Measurements from ENCODE around the gene SCAPER. TPM values are rescaled to one million over a fixed set of nuclear protein-coding genes. Genes with fewer than 3 reads are reported as not detected.

Gene SCAPER
- total RNA-seq, 1 experiment from 2014 or later: 10.3 TPM

GRCh38 chr15:76932135-76932966 lies 27.2 kb upstream of the SCAPER start:
- Mint-ChIP-seq H3K27me3 (ENCODE audit: low read depth) (no peaks in the 10 kb centered on the region), H3K36me3 (peaks cover 39% of the 10 kb centered on the region), H3K4me1 (peaks cover 21% of the 10 kb centered on the region), H3K4me3 (peak overlapping the region; percentile 88), H3K9me3 (no peaks in the 10 kb centered on the region), H3K27ac (peak overlapping the region; percentile 69)
- POLR2A ChIA-PET: interaction anchor here (0.8 to 1.7 kb wide), 3 partner anchors 8 to 27 kb away, joined by 3 to 8 read pairs (median 6); partner anchors contain the start of gene SCAPER
- no peak for ATAC-seq
- DNase-seq (ENCODE audit: low spot score): no peak
- TF ChIP-seq, protein P1, sequence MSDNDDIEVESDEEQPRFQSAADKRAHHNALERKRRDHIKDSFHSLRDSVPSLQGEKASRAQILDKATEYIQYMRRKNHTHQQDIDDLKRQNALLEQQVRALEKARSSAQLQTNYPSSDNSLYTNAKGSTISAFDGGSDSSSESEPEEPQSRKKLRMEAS (CRISPR knock-in tag; IDR thresholded peaks at IDR 0.05): 0 out of 2 replicates have a peak, but pooled peaks have one; percentile 37
- no peak for TF ChIP-seq NFYB (CRISPR knock-in tag; conservative IDR thresholded peaks at IDR 0.05; ENCODE audit: low read depth)
- CTCF ChIA-PET: interaction anchor here (1.0 to 1.2 kb wide), 2 partner anchors 9 to 27 kb away, joined by 3 to 5 read pairs; no protein-coding TSS in a partner anchor

GRCh38 chr15:76931397-76932134 lies 26.4 kb upstream of the SCAPER start, which contains the start of gene RCN2:
Gene RCN2 (plus strand): TSS chr15:76931749. CDS start chr15:76931842, 93 bp downstream.
- CTCF ChIA-PET: interaction anchor here (0.6 to 1.2 kb wide), 3 partner anchors 10 to 59 kb away, joined by 3 to 5 read pairs (median 3); no protein-coding TSS in a partner anchor
- peaks cover 21% of the 10 kb centered on the region for H3K4me1 Mint-ChIP-seq
- peaks cover 33% of the 10 kb centered on the region for H3K36me3 Mint-ChIP-seq
- DNase-seq (ENCODE audit: low spot score) (peak; percentile 94), ATAC-seq (peak; percentile 99)
- no peaks in the 10 kb centered on the region for H3K27me3 Mint-ChIP-seq (ENCODE audit: low read depth)
- POLR2A ChIA-PET: interaction anchor here (0.8 to 1.7 kb wide), 4 partner anchors 9 to 26 kb away, joined by 3 to 8 read pairs (median 4); partner anchors contain the start of gene SCAPER
- peak within 1 kb of the TSS; percentile 88 for H3K4me3 Mint-ChIP-seq
- peak within 1 kb of the TSS; percentile 86 for H3K27ac Mint-ChIP-seq
- H3K9me3 Mint-ChIP-seq: no peaks in the 10 kb centered on the region
- TF ChIP-seq ATF2 (CRISPR knock-in tag; IDR thresholded peaks at IDR 0.05; ENCODE audit: borderline replicate concordance, low read depth) (no peak), ATF6 (CRISPR knock-in tag; IDR thresholded peaks at IDR 0.05) (no peak), ZNF263 (CRISPR knock-in tag; IDR thresholded peaks at IDR 0.05; ENCODE audit: low read depth) (0 out of 2 replicates have a peak, but pooled peaks have one; percentile 13), PRRX2 (CRISPR knock-in tag; IDR thresholded peaks at IDR 0.05) (no peak), ZNF317 (CRISPR knock-in tag; IDR thresholded peaks at IDR 0.05; ENCODE audit: borderline replicate concordance, low read depth) (no peak), PRDM15 (CRISPR knock-in tag; IDR thresholded peaks at IDR 0.05) (no peak), NFATC4 (CRISPR knock-in tag; IDR thresholded peaks at IDR 0.05) (no peak), NR3C1 (CRISPR knock-in tag; conservative IDR thresholded peaks at IDR 0.05; ENCODE audit: low read depth) (peak; percentile 77; the same call in 1 of the 2 replicates), JAZF1 (CRISPR knock-in tag; IDR thresholded peaks at IDR 0.05) (no peak), E2F5 (CRISPR knock-in tag; IDR thresholded peaks at IDR 0.05) (peak; percentile 58; the same call in 1 of the 2 replicates), ARID4B (CRISPR knock-in tag; IDR thresholded peaks at IDR 0.05; ENCODE audit: borderline replicate concordance) (no peak)
- TF ChIP-seq, protein P2, sequence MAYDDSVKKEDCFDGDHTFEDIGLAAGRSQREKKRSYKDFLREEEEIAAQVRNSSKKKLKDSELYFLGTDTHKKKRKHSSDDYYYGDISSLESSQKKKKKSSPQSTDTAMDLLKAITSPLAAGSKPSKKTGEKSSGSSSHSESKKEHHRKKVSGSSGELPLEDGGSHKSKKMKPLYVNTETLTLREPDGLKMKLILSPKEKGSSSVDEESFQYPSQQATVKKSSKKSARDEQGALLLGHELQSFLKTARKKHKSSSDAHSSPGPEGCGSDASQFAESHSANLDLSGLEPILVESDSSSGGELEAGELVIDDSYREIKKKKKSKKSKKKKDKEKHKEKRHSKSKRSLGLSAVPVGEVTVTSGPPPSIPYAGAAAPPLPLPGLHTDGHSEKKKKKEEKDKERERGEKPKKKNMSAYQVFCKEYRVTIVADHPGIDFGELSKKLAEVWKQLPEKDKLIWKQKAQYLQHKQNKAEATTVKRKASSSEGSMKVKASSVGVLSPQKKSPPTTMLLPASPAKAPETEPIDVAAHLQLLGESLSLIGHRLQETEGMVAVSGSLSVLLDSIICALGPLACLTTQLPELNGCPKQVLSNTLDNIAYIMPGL (CRISPR knock-in tag; IDR thresholded peaks at IDR 0.05): peak; percentile 35; the same call in 1 of the 2 replicates
- TF ChIP-seq, protein P3, sequence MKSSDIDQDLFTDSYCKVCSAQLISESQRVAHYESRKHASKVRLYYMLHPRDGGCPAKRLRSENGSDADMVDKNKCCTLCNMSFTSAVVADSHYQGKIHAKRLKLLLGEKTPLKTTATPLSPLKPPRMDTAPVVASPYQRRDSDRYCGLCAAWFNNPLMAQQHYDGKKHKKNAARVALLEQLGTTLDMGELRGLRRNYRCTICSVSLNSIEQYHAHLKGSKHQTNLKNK (CRISPR knock-in tag; IDR thresholded peaks at IDR 0.05): no peak

Measured in WTC11 (cell line).